ENCODE data around the gene SLC36A3.

GRCh38 chr5:151296478-151296830, 7.1 kb downstream of the SLC36A3 start:
- TF ChIP-seq CTCF (IDR thresholded peaks at IDR 0.05) (no peak), POLR2A (IDR thresholded peaks at IDR 0.05) (no peak)

Measured in heart left ventricle (tissue), 13 donors.